HG02885 (cell line): ENCODE measurements around the gene HIC1.

ENCODE experiments used
- ATAC-seq: cut with Tn5 transposase; IDR thresholded peaks from one replicate; pipeline ENCODE4 v1.9.1; 2021; ENCODE audit warnings: mild to moderate bottlenecking; ENCODE audit not compliant: unreplicated experiment, poor library complexity

HIC1 gene

GRCh38 chr17:2042933-2043332 lies 12.0 kb upstream of the HIC1 start:
- ATAC-seq, result no peak

GRCh38 chr17:2043785-2044184 lies 11.1 kb upstream of the HIC1 start:
- no peak for ATAC-seq

GRCh38 chr17:2044263-2044894 lies 10.5 kb upstream of the HIC1 start:
- no peak for ATAC-seq

DNA sequence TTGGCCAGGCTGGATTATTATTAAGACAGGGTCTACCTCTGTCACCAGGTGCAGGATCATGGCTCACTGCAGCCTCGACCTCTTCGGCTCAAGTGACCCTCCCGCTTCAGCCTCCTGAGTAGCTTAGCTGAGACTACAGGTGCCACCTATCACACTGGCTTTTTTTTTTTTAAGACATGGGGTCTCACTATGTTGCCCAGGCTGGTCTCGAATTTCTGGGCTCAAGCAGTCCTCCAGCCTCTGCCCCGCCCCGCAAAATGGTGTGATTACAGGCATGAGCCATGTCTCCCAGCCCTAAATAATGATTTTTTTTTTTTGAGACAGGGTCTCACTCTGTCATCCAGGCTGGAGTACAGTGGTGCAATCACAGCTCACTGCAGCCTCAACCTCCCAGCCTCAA lies 7.3 kb upstream of the HIC1 start:
- ATAC-seq, result no peak

GRCh38 chr17:2048805-2049204 lies 6.1 kb upstream of the HIC1 start:
- no peak for ATAC-seq

DNA sequence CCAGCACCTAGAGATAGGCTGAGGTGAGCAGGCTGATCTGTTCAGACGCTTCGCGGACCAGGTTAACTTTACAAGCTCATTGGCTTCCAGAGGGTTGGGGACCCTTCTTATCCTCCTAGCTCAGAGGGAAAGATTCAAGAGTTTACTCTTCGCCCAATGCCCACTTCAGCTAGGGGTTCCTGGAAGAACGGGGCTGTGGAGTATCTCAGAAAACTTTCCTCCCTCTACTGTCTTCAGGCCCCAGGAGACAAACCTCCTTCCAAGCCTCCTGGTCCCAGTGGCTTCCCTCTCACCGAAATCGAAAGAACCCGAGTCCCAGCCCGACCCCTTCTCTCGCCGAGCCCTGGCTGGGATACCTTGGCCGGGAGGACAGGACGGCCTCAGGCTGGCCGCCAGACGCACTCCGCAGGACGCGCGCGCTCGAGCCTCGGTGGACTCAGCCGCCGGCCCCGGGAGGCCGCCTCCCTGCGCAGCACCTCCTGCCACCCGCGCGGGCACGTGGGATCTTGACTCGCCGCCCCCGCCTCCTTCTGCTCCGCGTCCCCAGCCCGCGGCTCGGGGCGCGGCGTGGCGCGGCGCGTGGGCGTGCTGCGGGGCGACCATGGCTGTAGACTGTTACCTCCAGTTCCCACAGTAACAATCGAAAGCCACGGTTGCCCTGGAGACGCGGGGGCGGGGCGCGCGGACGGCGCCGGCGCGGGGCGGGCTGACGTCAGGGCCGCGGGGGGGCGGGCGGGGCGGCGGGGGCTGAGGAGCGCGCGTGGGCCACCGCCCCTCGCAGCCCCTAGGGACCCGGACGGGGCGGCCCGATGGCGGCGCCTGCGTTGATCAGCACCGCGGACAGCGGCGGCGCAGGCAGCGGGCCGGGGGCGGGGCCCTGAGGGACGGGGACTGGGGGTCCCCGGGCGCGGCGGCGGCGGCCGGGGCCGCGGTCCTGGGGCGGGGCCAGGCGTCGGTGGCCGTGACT lies 5.3 kb upstream of the HIC1 start:
- peak; percentile 58 for ATAC-seq

DNA sequence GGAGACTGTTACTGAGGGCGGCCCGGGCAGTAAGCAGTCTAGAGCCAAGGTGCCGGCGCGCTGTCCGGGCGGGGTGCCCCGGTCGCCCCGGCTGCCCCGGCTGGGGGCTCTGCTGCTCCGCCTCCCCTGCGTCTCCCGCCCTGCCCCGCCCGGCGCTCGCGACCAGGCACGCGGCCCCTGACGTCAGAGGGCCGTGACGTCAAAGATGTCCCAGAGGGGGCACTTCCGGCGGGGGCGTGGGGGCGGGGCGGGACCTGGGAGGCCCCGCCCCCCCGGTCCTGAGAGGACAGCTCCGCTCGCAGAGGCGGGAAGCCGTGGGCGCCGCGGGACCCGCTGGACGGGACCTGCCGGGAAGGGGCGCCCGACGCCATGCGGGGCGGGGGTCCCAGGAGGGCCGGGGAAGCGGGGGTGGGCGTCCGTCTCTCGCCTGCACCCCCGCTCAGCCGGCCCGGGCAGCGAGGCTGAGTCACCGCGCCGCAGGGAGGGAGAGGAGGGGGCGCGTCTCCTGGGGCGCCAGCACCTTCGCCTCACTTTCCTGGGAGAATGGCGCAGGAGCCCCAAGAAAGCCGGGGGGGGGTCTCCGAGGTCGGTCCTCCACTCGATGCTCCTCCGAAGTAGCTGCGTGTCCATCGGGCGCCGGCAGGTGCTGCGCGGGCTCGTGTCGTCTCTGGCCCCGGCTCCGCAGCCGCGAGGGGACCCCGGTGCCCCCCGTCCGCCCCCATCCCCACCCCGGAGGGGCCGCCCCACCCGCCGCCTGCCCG lies 4.4 kb upstream of the HIC1 start:
- ATAC-seq, result peak; percentile 18

- ATAC-seq, result no peak
Observed at GRCh38 chr17:2051061-2051932, 3.6 kb upstream of the HIC1 start.

DNA sequence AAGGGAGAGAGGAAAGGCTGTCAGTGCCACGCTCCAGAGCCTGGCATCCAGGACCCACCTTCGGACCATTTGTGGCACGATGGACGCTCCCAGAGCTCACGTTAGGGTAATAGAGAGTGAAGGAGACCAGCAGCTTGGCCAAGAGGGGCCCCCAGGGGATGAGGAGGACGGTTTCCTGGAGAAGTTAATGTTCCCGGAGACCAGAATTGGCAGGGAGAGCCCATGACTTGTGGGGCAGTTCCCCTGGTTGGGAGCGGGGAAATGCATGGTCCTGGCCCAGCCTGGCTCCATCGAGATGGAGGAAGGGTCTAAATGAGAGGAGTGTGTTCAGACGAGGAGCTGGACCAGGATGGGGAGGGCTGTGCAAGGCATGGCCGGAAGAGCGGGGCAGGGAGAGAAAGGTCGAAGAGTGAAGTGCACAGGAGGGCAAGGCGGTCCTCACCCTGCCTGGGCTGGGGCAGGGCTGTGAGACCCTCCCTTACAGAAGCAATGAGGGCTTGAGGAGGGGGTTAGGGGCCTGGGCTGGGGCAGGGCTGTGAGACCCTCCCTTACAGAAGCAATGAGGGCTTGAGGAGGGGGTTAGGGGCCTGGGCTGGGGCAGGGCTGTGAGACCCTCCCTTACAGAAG lies 2.9 kb upstream of the HIC1 start:
- ATAC-seq, result no peak

DNA sequence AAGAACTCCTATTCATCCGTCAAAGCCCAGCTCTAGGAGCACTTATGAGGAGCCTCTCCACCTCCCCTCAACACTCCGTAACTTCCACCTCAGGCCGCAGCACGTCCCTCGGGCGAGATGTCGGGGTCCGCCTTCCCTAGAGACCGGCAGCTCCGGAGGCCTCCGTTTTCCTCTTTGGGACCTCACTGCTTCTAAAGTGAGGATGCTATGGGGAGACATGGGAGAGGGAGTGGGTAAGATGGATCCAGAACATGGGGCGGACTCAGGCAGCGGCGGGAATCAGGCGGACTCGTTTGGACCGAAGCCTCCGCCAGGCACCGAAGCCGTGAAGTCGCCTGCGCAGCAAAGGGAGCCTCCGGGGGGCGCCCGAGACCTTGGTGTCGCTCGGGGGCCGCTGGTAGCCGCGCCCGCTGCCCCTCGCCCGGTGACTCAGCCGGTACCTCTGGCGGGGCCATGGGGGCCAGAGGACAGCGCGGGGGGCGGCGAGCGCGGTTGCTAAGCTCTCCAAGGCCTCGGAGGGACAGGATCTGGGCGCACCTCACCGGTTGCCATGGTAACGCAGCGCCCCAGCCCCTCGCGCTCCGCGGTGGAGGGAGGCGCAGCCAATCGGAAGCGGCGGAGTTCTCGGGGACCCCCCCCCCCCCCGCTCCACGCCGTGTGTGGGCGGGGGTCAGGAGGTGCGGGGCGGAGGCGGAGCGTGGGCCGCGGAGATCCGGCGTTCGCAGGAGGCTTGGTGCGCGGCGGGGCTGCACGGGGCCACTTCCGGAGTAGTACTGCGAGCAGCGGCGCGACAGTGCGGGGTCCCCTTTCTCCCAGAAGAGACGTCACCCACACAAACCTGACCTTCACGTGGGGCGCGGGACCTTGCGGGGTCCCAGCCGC lies 1.3 kb upstream of the HIC1 start:
- no peak for ATAC-seq

DNA sequence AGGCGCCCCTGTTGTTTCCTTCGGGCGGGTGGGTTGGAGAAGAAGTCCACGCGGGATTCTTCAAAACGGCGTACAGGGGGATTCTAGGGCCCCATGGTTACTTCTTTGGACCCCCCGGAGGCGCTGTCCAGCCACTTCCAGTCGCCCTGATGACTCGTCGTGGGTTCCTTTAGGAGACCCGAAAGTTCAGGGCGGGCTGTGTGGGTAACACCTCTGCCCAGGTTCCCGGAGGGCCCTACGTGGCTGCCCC lies 716 bp upstream of the HIC1 start:
- no peak for ATAC-seq

GRCh38 chr17:2055292-2056205 lies 646 bp downstream of the HIC1 start:
- ATAC-seq, result no peak

- ATAC-seq, result no peak
Observed at GRCh38 chr17:2056206-2057174, 1.6 kb downstream of the HIC1 start.

GRCh38 chr17:2057175-2057759 lies 2.4 kb downstream of the HIC1 start:
- ATAC-seq, result no peak

- ATAC-seq, result no peak
Observed at GRCh38 chr17:2057760-2058585, 3.1 kb downstream of the HIC1 start.
